Measurements from ENCODE around the gene PLPP6. TPM values are rescaled to one million over a fixed set of nuclear protein-coding genes. Genes with fewer than 3 reads are reported as not detected.

The PLPP6 gene
- total RNA-seq, 4 donors from 2014 or later, result 2.5 to 3.1 (median 2.5) TPM

GRCh38 chr9:4689021-4689420 is 26.9 kb downstream of the PLPP6 start:
- ATAC-seq (no peak), DNase-seq (no peak)
- Histone ChIP-seq H3K27me3 (no peaks in the 10 kb centered on the region), H3K4me3 (no peak overlapping the region), H3K4me1 (peaks cover 56 to 74% of the 10 kb centered on the region in 2 donors), H3K27ac (peak overlapping the region; percentile 31 to 92 (median 51)), H3K36me3 (peaks cover 0 to 29% of the 10 kb centered on the region in 2 donors), H3K9me3 (no peaks in the 10 kb centered on the region)
- in situ Hi-C loops (cut with MboI; ENCODE audit: low sequenced_read_pairs in 4 of 4), result loop anchor here in 1 of 4 donors (10.0 to 25.0 kb wide), 3 partner anchors 46 to 936 kb away; partner anchors contain the start of genes PLGRKT and RIC1
- intact Hi-C loops (cut with DNase I; ENCODE audit: low total_unique reads), result loop anchor here (10.0 kb wide), 1 partner anchor 826 kb away; the partner anchor contains the start of gene PDCD1LG2
- no peak for TF ChIP-seq POLR2A (IDR thresholded peaks at IDR 0.05)
- no peak for TF ChIP-seq CTCF (IDR thresholded peaks at IDR 0.05 in 4 of 5, conservative IDR thresholded peaks at IDR 0.05 in 1 of 5)

GRCh38 chr9:4689687-4690104 is 27.6 kb downstream of the PLPP6 start:
- intact Hi-C loops (cut with DNase I; ENCODE audit: low total_unique reads) (loop anchor here (10.0 kb wide), 1 partner anchor 825 kb away; the partner anchor contains the start of gene PDCD1LG2), in situ Hi-C loops (cut with MboI; ENCODE audit: low sequenced_read_pairs in 4 of 4) (loop anchor here in 1 of 4 donors (10.0 to 25.0 kb wide), 3 partner anchors 45 to 935 kb away; partner anchors contain the start of genes PLGRKT and RIC1)
- peak overlapping the region; percentile 31 to 92 (median 51) for H3K27ac ChIP-seq
- peaks cover 0 to 35% of the 10 kb centered on the region in 2 donors for H3K36me3 ChIP-seq
- H3K4me1 ChIP-seq, result peaks cover 52 to 74% of the 10 kb centered on the region in 2 donors
- no peak for DNase-seq
- H3K4me3 ChIP-seq, result no peak overlapping the region
- no peaks in the 10 kb centered on the region for H3K9me3 ChIP-seq
- peak in 1 of 2 donors; percentile 18 for ATAC-seq
- TF ChIP-seq CTCF (IDR thresholded peaks at IDR 0.05 in 4 of 5, conservative IDR thresholded peaks at IDR 0.05 in 1 of 5) (no peak), POLR2A (IDR thresholded peaks at IDR 0.05) (no peak)
- H3K27me3 ChIP-seq, result no peaks in the 10 kb centered on the region

GRCh38 chr9:4690144-4690543 is 28.1 kb downstream of the PLPP6 start:
- intact Hi-C loops (cut with DNase I; ENCODE audit: low total_unique reads), result no loop called here
- TF ChIP-seq CTCF (IDR thresholded peaks at IDR 0.05 in 4 of 5, conservative IDR thresholded peaks at IDR 0.05 in 1 of 5), result no peak
- no peak for TF ChIP-seq POLR2A (IDR thresholded peaks at IDR 0.05)
- peaks cover 48 to 69% of the 10 kb centered on the region in 2 donors for H3K4me1 ChIP-seq
- ATAC-seq, result no peak
- in situ Hi-C loops (cut with MboI; ENCODE audit: low sequenced_read_pairs in 4 of 4), result loop anchor here in 1 of 4 donors (25.0 kb wide), 1 partner anchor 747 kb away; the partner anchor contains the start of gene PLGRKT
- H3K27me3 ChIP-seq, result no peaks in the 10 kb centered on the region
- DNase-seq, result no peak
- H3K4me3 ChIP-seq, result no peak overlapping the region
- peaks cover 0 to 32% of the 10 kb centered on the region in 2 donors for H3K36me3 ChIP-seq
- H3K9me3 ChIP-seq, result no peaks in the 10 kb centered on the region
- H3K27ac ChIP-seq, result peak overlapping the region in 3 of 4 donors; percentile 31 to 92 (median 48)

GRCh38 chr9:4691795-4692194 is 29.7 kb downstream of the PLPP6 start:
- Histone ChIP-seq H3K4me1 (peaks cover 31 to 53% of the 10 kb centered on the region in 2 donors), H3K36me3 (peaks cover 0 to 28% of the 10 kb centered on the region in 2 donors), H3K4me3 (no peak overlapping the region), H3K9me3 (no peaks in the 10 kb centered on the region), H3K27ac (peak overlapping the region; percentile 31 to 52 (median 35)), H3K27me3 (no peaks in the 10 kb centered on the region)
- ATAC-seq (no peak), DNase-seq (no peak)
- in situ Hi-C loops (cut with MboI; ENCODE audit: low sequenced_read_pairs in 4 of 4) (loop anchor here in 1 of 4 donors (25.0 kb wide), 1 partner anchor 746 kb away; the partner anchor contains the start of gene PLGRKT), intact Hi-C loops (cut with DNase I; ENCODE audit: low total_unique reads) (no loop called here)
- TF ChIP-seq POLR2A (IDR thresholded peaks at IDR 0.05), result no peak
- TF ChIP-seq CTCF (IDR thresholded peaks at IDR 0.05 in 4 of 5, conservative IDR thresholded peaks at IDR 0.05 in 1 of 5), result no peak

All from gastrocnemius medialis (tissue), 4 donors.